K562 (cell line): ENCODE results near the gene PLEKHA6. TPM values are rescaled to one million over a fixed set of nuclear protein-coding genes. Genes with fewer than 3 reads are reported as not detected.
A peak's percentile ranks its signal among the peaks of the same experiment; 100 is the strongest.

Experiments used
- ATAC-seq: fragments of 200-7000 bp; cut with Tn5 transposase; 3 replicates; pipeline ENCODE4 v1.9.1; 2020; ENCODE audit warnings: moderate library complexity
- BruUV-seq: library from RNA; stranded (reverse); fragments of 400-500 nt; replicated peaks from 2 replicates; lab custom pipeline; 2021; lab: Mats Ljungman, UMichigan
- CTCF ChIA-PET: fragments of 300-600 bp; formaldehyde crosslinking; extraction: SDS; loops from one replicate; lab custom pipeline; 2021; ENCODE audit warnings: low intra/inter-chr PET ratio; lab: Yijun Ruan, JAX
- POLR2A ChIA-PET: fragments of 300-600, 350-650 bp; sonication (Branson Sonifier 250); formaldehyde crosslinking; extraction: SDS; loops from one replicate; lab custom pipeline; 2021; ENCODE audit warnings: antibody characterized with exemption, inconsistent platforms; lab: Yijun Ruan, JAX
- DNase-seq, 4 experiments: peaks; one replicate each; pipeline versions ENCODE4 v3.0.0 to v3.0.0-alpha.2; 2011 to 2018; ENCODE audit warnings: low spot score in 3 of 4, mixed read lengths in 3 of 4; ENCODE audit errors: extremely low read depth in 1 of 4
- FAIRE-seq: peaks from 2 replicates; lab custom pipeline; 2011; peaks lifted over from hg19 to GRCh38; lab: Jason Lieb, UNC
- H2AFZ ChIP-seq: 2 replicates; pipeline ENCODE4 v1.6.0; 2011; ENCODE audit warnings: low read depth, low read length, control low read depth, inconsistent platforms
- H3K27ac ChIP-seq: fragments of 200-600 bp; 3 replicates; pipeline ENCODE4 v1.8.0; 2011; ENCODE audit warnings: low read depth, mild to moderate bottlenecking, control low read depth, inconsistent platforms, low read length, moderate library complexity, mixed read lengths; ENCODE audit errors: extremely low read depth
- H3K27me3 ChIP-seq, 2 experiments: fragments of 300-600 bp in 1 of 2; 2 replicates in 1 of 2; 3 replicates in 1 of 2; pipeline versions ENCODE4 v1.6.0 to v1.8.0; 2011; ENCODE audit warnings: inconsistent platforms in 2 of 2, low read length in 2 of 2, mild to moderate bottlenecking in 1 of 2, mixed read lengths in 1 of 2, moderate library complexity in 1 of 2; ENCODE audit not compliant: control insufficient read depth in 2 of 2, insufficient read depth in 2 of 2
- H3K36me3 ChIP-seq: fragments of 300-600 bp; 3 replicates; pipeline ENCODE4 v1.8.0; 2011; ENCODE audit warnings: mild to moderate bottlenecking, low read length, inconsistent platforms; ENCODE audit not compliant: control insufficient read depth, insufficient read depth
- H3K4me1 ChIP-seq, 2 experiments: fragments of 200-600 bp in 1 of 2; replicated peaks in 1 of 2; 2 replicates in 1 of 2; 3 replicates in 1 of 2; pipeline versions ENCODE4 v1.5.1 to v1.8.0; 2011; ENCODE audit warnings: inconsistent platforms in 2 of 2, low read length in 2 of 2, mild to moderate bottlenecking in 1 of 2, mixed read lengths in 1 of 2, moderate library complexity in 1 of 2; ENCODE audit not compliant: control insufficient read depth in 2 of 2, insufficient read depth in 2 of 2
- H3K4me2 ChIP-seq: 2 replicates; pipeline ENCODE4 v1.6.1; 2011; ENCODE audit warnings: low read length, control low read depth, inconsistent platforms, mixed read lengths; ENCODE audit not compliant: insufficient read depth
- H3K4me3 ChIP-seq: fragments of 200-600 bp; sonication (generic), shearing (Covaris generic); 2 replicates; pipeline ENCODE4 v1.5.1; 2016; ENCODE audit warnings: control low read depth, inconsistent platforms
- H3K79me2 ChIP-seq: fragments of 200-600 bp; 3 replicates; pipeline ENCODE4 v1.8.0; 2011; ENCODE audit warnings: low read length, inconsistent platforms; ENCODE audit not compliant: control insufficient read depth, insufficient read depth
- H3K9ac ChIP-seq, 2 experiments: 2 replicates each; pipeline versions ENCODE4 v1.6.0 to v1.6.1; 2011; ENCODE audit warnings: low read depth in 2 of 2, low read length in 2 of 2, control low read depth in 1 of 2, inconsistent platforms in 1 of 2, mild to moderate bottlenecking in 1 of 2, mixed read lengths in 1 of 2; ENCODE audit not compliant: insufficient read depth in 1 of 2
- H3K9me1 ChIP-seq: one replicate; pipeline ENCODE4 v1.6.0; 2011; ENCODE audit warnings: inconsistent platforms, mild to moderate bottlenecking, low read length, moderate library complexity; ENCODE audit not compliant: control insufficient read depth, insufficient read depth
- H3K9me3 ChIP-seq: replicated peaks from 2 replicates; pipeline ENCODE4 v1.5.1; 2011; ENCODE audit warnings: low read depth, low read length, inconsistent platforms; ENCODE audit not compliant: control insufficient read depth, insufficient read depth
- H4K20me1 ChIP-seq: replicated peaks from 2 replicates; pipeline ENCODE4 v1.6.1; 2011; ENCODE audit warnings: low read length, inconsistent platforms, mixed read lengths; ENCODE audit not compliant: control insufficient read depth, insufficient read depth
- IRF9 ChIP-seq: fragments of 450-650 bp; IDR thresholded peaks from 2 replicates; pipeline ENCODE4 v1.6.1; 2016; ENCODE audit warnings: missing biosample characterization, missing genetic modification characterization
- MBD1 ChIP-seq: fragments of 250-450 bp; sonication (Bioruptor Pico); IDR thresholded peaks from 2 replicates; pipeline ENCODE4 v1.8.0; 2022; ENCODE audit warnings: inconsistent platforms
- SMARCA4 ChIP-seq: fragments of 450-650 bp; IDR thresholded peaks from 2 replicates; pipeline ENCODE4 v1.6.1; 2016
- TOE1 ChIP-seq, 2 experiments: fragments of 450-650 bp in 1 of 2; sonication (generic) in 1 of 2; formaldehyde crosslinking in 1 of 2; IDR thresholded peaks; 2 replicates each; pipeline versions ENCODE4 v1.7.1 to v1.8.0; 2016 to 2022; ENCODE audit warnings: borderline replicate concordance in 2 of 2, mild to moderate bottlenecking in 2 of 2, antibody characterized with exemption in 1 of 2, inconsistent platforms in 1 of 2, low read depth in 1 of 2, missing genetic modification reagents in 1 of 2, moderate library complexity in 1 of 2
- WGBS: fragments of 100-300 bp; shearing (Covaris generic); methylation state at CpG from one replicate; pipeline ENCODE4 v1.1.6; 2016; ENCODE audit warnings: low coverage, mixed read lengths; ENCODE audit not compliant: insufficient coverage; ENCODE audit errors: missing lambda C conversion rate; 5-methylcytosine and 5-hydroxymethylcytosine counted together
- in situ Hi-C: fragments of 300-500 bp; cut with MboI; formaldehyde crosslinking; loops from 4 replicates; pipeline ENCODE4 v1.15.0; 2018; ENCODE audit warnings: inconsistent platforms, mixed read lengths
- intact Hi-C: fragments of 100-400 bp; cut with micrococcal nuclease; formaldehyde crosslinking; loops from 2 replicates; pipeline ENCODE4 v1.14.2; 2022
- polyA plus RNA-seq, 8 experiments: library from polyadenylated mRNA; depleted of rRNA in 4 of 8; stranded (reverse) in 5 of 8; unstranded in 3 of 8; fragments of >200 nt; fragmentation: Nextera tagmentation in 2 of 8; fragmentation: Illumina TruSeq in 1 of 8; extraction: Ambion mirVana in 2 of 8; extraction: Trizol in 1 of 8; gene quantifications; 2 replicates each; pipeline versions ENCODE4 v1.2.1 to v1.2.3, GENCODE V29; 2011 to 2014; ENCODE audit warnings: inconsistent platforms in 1 of 8, missing spikeins in 1 of 8
- total RNA-seq, 7 experiments: library from RNA; depleted of rRNA in 6 of 7; stranded (reverse); fragments of >200 nt in 6 of 7; fragmentation: Illumina TruSeq in 2 of 7; extraction: Trizol in 2 of 7; gene quantifications; 2 replicates each; pipeline versions ENCODE4 v1.2.1 to v1.2.3, GENCODE V29; 2011 to 2021; ENCODE audit warnings: low replicate concordance in 1 of 7
- TF ChIP-seq, protein P1 (sequence below): fragments of 450-650 bp; formaldehyde crosslinking; conservative IDR thresholded peaks from 2 replicates; pipeline ENCODE4 v1.4.0; 2022; ENCODE audit warnings: mild to moderate bottlenecking, missing genetic modification characterization

Gene PLEKHA6
- total and polyA plus RNA-seq, 9 of the 15 experiments (the other 6 are each of a cell fraction or from before 2014, with no cell fraction given), result under 0.01 to 0.33 (median 0.01) TPM; not detected in 4

DNA sequence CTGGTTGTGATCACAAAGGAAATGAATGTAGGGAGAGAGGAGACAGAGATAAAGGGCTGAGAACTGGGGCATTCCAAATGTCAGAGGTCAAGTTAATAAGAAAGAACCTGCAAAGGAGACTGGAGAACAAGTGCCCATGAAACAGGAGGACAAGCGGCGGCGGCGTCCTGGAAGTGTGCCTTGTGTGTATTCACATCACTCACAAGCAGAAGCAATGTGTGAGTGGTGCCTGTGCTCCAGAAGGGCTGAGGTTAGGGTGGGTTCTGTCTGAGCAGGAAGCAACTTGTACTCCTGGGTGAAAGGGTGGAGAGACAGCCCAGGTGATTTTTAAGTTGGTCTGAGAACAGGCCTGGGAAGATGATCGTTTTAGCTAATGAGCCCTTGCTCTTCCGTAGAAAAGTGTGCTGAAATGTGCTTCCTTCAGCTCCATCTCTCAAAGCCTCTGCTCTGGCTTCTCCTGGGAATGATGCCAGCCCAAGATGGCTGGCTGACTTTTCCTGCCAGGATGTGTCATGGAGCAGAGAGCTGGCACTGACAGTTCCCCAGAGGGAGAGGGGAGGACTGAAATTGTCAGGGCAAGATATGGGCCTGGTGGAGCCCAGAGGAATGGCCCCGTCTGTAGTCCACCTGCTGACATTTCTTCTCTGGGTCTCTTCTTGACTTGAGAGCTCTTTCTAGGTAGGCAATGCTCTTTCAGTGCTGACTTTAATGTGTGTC, 25.1 kb upstream of the PLEKHA6 start:
- BruUV-seq, result no TSS peak
- in situ Hi-C loops (no loop called here), intact Hi-C loops (loop anchor here (5.0 kb wide), 1 partner anchor 118 kb away; no protein-coding TSS in a partner anchor)
- H3K9me3 ChIP-seq, result no peaks in the 10 kb centered on the region
- H4K20me1 ChIP-seq, result 0 out of 2 replicates have a peak, but pooled peaks cover 2% of the 10 kb centered on the region
- no peak overlapping the region for H3K4me2 ChIP-seq
- no peaks in the 10 kb centered on the region for H3K9me1 ChIP-seq
- no peak overlapping the region for H3K4me3 ChIP-seq
- WGBS, result 6% methylated on average over 7 of the region's 7 CpGs
- no peak for FAIRE-seq
- no peaks in the 10 kb centered on the region for H3K36me3 ChIP-seq
- DNase-seq, result no peak
- ATAC-seq, result peak; percentile 19; the same call in 1 of the 3 replicates
- CTCF ChIA-PET, result no interaction called here
- TF ChIP-seq MBD1, result no peak
- TF ChIP-seq SMARCA4, result no peak
- no peak for TF ChIP-seq TOE1 (IDR thresholded peaks at IDR 0.05; ENCODE audit: borderline replicate concordance)
- no peak for TF ChIP-seq TOE1 (CRISPR knock-in tag; IDR thresholded peaks at IDR 0.05; ENCODE audit: borderline replicate concordance, low read depth)
- no peak for TF ChIP-seq IRF9 (tag)
- TF ChIP-seq, protein P1, sequence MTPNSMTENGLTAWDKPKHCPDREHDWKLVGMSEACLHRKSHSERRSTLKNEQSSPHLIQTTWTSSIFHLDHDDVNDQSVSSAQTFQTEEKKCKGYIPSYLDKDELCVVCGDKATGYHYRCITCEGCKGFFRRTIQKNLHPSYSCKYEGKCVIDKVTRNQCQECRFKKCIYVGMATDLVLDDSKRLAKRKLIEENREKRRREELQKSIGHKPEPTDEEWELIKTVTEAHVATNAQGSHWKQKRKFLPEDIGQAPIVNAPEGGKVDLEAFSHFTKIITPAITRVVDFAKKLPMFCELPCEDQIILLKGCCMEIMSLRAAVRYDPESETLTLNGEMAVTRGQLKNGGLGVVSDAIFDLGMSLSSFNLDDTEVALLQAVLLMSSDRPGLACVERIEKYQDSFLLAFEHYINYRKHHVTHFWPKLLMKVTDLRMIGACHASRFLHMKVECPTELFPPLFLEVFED (CRISPR knock-in tag), result no peak
- H3K27ac ChIP-seq, result no peak overlapping the region
- H3K4me1 ChIP-seq, result no peaks in the 10 kb centered on the region; a peak in 1 of 5 replicates
- H3K9ac ChIP-seq, result no peak overlapping the region
- POLR2A ChIA-PET, result interaction anchor here (0.7 to 1.6 kb wide), 4 partner anchors 9 to 17 kb away, joined by 3 to 6 read pairs (median 4); no protein-coding TSS in a partner anchor
- H3K79me2 ChIP-seq, result no peaks in the 10 kb centered on the region
- peaks cover 18 to 22% of the 10 kb centered on the region in 2 experiments for H3K27me3 ChIP-seq
- H2AFZ ChIP-seq, result no peak overlapping the region
